Gastroesophageal sphincter (tissue), 3 donors: ENCODE data around the gene LRRC34.

Experiments used
- CTCF ChIP-seq, 4 experiments: fragments of 200-600 bp in 2 of 4; fragments of 450-650 bp in 2 of 4; sonication (generic) in 1 of 4; IDR thresholded peaks; one replicate each; pipeline ENCODE4 v1.5.1; 2017 to 2019; ENCODE audit warnings: antibody characterized with exemption in 4 of 4, mild to moderate bottlenecking in 2 of 4, moderate library complexity in 2 of 4
- EP300 ChIP-seq: sonication (generic); formaldehyde crosslinking; IDR thresholded peaks from one replicate; pipeline ENCODE4 v1.6.1; 2017; ENCODE audit warnings: antibody characterized with exemption, mild to moderate bottlenecking
- POLR2A ChIP-seq, 2 donors: fragments of 450-650 bp; IDR thresholded peaks; one replicate each; pipeline ENCODE4 v1.6.1; 2017; ENCODE audit warnings: antibody characterized with exemption in 2 of 2, mild to moderate bottlenecking in 2 of 2, moderate library complexity in 1 of 2

DNA sequence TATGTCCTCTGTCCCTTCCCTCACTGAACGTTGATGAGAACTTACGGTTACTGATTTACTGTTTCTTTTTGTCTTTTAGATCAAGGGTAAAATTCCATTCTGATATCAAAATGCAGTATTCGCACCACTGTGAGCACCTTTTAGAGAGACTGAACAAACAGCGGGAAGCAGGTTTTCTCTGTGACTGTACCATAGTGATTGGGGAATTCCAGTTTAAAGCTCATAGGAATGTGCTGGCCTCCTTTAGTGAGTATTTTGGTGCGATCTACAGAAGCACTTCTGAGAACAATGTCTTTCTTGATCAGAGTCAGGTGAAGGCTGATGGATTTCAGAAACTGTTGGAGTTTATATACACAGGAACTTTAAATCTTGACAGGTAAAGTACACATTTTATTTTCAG is 38.5 kb downstream of the LRRC34 start:
- TF ChIP-seq CTCF (IDR thresholded peaks at IDR 0.05) (no peak), EP300 (no peak), POLR2A (IDR thresholded peaks at IDR 0.05) (no peak)
